H9 (cell line): ENCODE measurements around the gene PCDH17. TPM values are rescaled to one million over a fixed set of nuclear protein-coding genes. Genes with fewer than 3 reads are reported as not detected.

Experiments used
- DNase-seq: peaks from one replicate; pipeline ENCODE4 v3.0.0-alpha.2; 2017
- H2AFZ ChIP-seq: one replicate; pipeline ENCODE4 v1.6.1; 2013; ENCODE audit warnings: mild to moderate bottlenecking, low read length, control low read depth, moderate library complexity
- H2AK5ac ChIP-seq: 2 replicates; pipeline ENCODE4 v1.6.1; 2013; ENCODE audit warnings: low read length, control low read depth, mixed read lengths; ENCODE audit not compliant: insufficient read length
- H2BK120ac ChIP-seq: one replicate; pipeline ENCODE4 v1.6.1; 2013; ENCODE audit warnings: low read depth, mild to moderate bottlenecking, low read length, control low read depth, inconsistent platforms; ENCODE audit not compliant: poor library complexity, severe bottlenecking
- H2BK12ac ChIP-seq: 2 replicates; pipeline ENCODE4 v1.6.1; 2013; ENCODE audit warnings: low read length, control low read depth, mixed read lengths, low read depth; ENCODE audit not compliant: insufficient read length
- H2BK15ac ChIP-seq: 2 replicates; pipeline ENCODE4 v1.6.1; 2013; ENCODE audit warnings: low read depth, low read length, control low read depth
- H2BK20ac ChIP-seq: one replicate; pipeline ENCODE4 v1.6.1; 2013; ENCODE audit warnings: low read depth, mild to moderate bottlenecking, low read length, control low read depth, inconsistent platforms; ENCODE audit not compliant: poor library complexity, severe bottlenecking
- H2BK5ac ChIP-seq: 2 replicates; pipeline ENCODE4 v1.6.1; 2013; ENCODE audit warnings: low read length, control low read depth, mixed read lengths; ENCODE audit not compliant: insufficient read length
- H3K14ac ChIP-seq: 2 replicates; pipeline ENCODE4 v1.6.1; 2013; ENCODE audit warnings: low read length, control low read depth; ENCODE audit not compliant: insufficient read depth
- H3K18ac ChIP-seq: 2 replicates; pipeline ENCODE4 v1.6.1; 2013; ENCODE audit warnings: low read depth, mild to moderate bottlenecking, mixed read lengths, low read length, control low read depth; ENCODE audit not compliant: insufficient read length
- H3K23ac ChIP-seq: 2 replicates; pipeline ENCODE4 v1.6.1; 2013; ENCODE audit warnings: low read length, control low read depth, mixed read lengths, low read depth; ENCODE audit not compliant: insufficient read length
- H3K23me2 ChIP-seq: 2 replicates; pipeline ENCODE4 v1.6.1; 2013; ENCODE audit warnings: low read depth, mild to moderate bottlenecking, mixed read lengths, low read length, control low read depth; ENCODE audit not compliant: insufficient read length, poor library complexity, severe bottlenecking
- H3K27ac ChIP-seq: 2 replicates; pipeline ENCODE4 v1.5.1; 2013; ENCODE audit warnings: low read length, control low read depth, mixed read lengths, low read depth; ENCODE audit not compliant: insufficient read length
- H3K27me3 ChIP-seq: 2 replicates; pipeline ENCODE4 v1.6.1; 2013; ENCODE audit warnings: low read length, control low read depth, inconsistent platforms; ENCODE audit not compliant: insufficient read depth
- H3K4ac ChIP-seq: 2 replicates; pipeline ENCODE4 v1.6.1; 2013; ENCODE audit warnings: low read depth, mild to moderate bottlenecking, control low read depth, inconsistent platforms, low read length, moderate library complexity
- H3K4me1 ChIP-seq: 2 replicates; pipeline ENCODE4 v1.6.1; 2013; ENCODE audit warnings: low read length, control low read depth, inconsistent platforms; ENCODE audit not compliant: insufficient read depth
- H3K4me2 ChIP-seq: 2 replicates; pipeline ENCODE4 v1.6.1; 2013; ENCODE audit warnings: low read length, control low read depth, mixed read lengths; ENCODE audit not compliant: insufficient read length, insufficient read depth
- H3K56ac ChIP-seq: 2 replicates; pipeline ENCODE4 v1.6.1; 2013; ENCODE audit warnings: low read depth, mild to moderate bottlenecking, mixed read lengths, low read length, control low read depth; ENCODE audit not compliant: insufficient read length
- H3K79me1 ChIP-seq: 2 replicates; pipeline ENCODE4 v1.6.1; 2013; ENCODE audit warnings: low read depth, mild to moderate bottlenecking, moderate library complexity, low read length, control low read depth, inconsistent platforms; ENCODE audit not compliant: insufficient read depth, poor library complexity, severe bottlenecking
- H3K79me2 ChIP-seq: 2 replicates; pipeline ENCODE4 v1.6.1; 2013; ENCODE audit warnings: low read length, control low read depth, inconsistent platforms; ENCODE audit not compliant: insufficient read depth
- H3K9ac ChIP-seq: 2 replicates; pipeline ENCODE4 v1.6.1; 2013; ENCODE audit warnings: low read length, control low read depth, mixed read lengths; ENCODE audit not compliant: insufficient read length; ENCODE audit errors: extremely low read depth
- H3K9me3 ChIP-seq: one replicate; pipeline ENCODE4 v1.6.1; 2013; ENCODE audit warnings: low read depth, low read length, inconsistent platforms; ENCODE audit not compliant: control insufficient read depth
- H3T11ph ChIP-seq: one replicate; pipeline ENCODE4 v1.6.1; 2013; ENCODE audit warnings: mild to moderate bottlenecking, low read length, control low read depth, inconsistent platforms
- H4K20me1 ChIP-seq: one replicate; pipeline ENCODE4 v1.6.1; 2013; ENCODE audit not compliant: control insufficient read depth, insufficient read length, insufficient read depth
- H4K5ac ChIP-seq: 2 replicates; pipeline ENCODE4 v1.6.1; 2013; ENCODE audit warnings: low read depth, mild to moderate bottlenecking, mixed read lengths, low read length, control low read depth; ENCODE audit not compliant: insufficient read length
- H4K8ac ChIP-seq: replicated peaks from 2 replicates; pipeline ENCODE4 v1.6.1; 2013; ENCODE audit warnings: low read length, control low read depth, mixed read lengths, low read depth; ENCODE audit not compliant: insufficient read length
- H4K91ac ChIP-seq: 2 replicates; pipeline ENCODE4 v1.6.1; 2013; ENCODE audit warnings: low read depth, mild to moderate bottlenecking, moderate library complexity, mixed read lengths, low read length, control low read depth; ENCODE audit not compliant: insufficient read length
- H3K27ac Mint-ChIP-seq, 3 experiments: 2 replicates in 2 of 3; 3 replicates in 1 of 3; pipeline ENCODE4 v1.8.0; 2020 to 2021; ENCODE audit warnings: mixed read lengths in 3 of 3, mild to moderate bottlenecking in 1 of 3, moderate library complexity in 1 of 3
- H3K27me3 Mint-ChIP-seq: 2 replicates; pipeline ENCODE4 v1.8.0; 2021; ENCODE audit warnings: low read depth, mild to moderate bottlenecking, moderate library complexity, mixed read lengths
- H3K36me3 Mint-ChIP-seq, 3 experiments: 2 replicates in 2 of 3; 3 replicates in 1 of 3; pipeline ENCODE4 v1.8.0; 2020 to 2021; ENCODE audit warnings: low read depth in 3 of 3, mixed read lengths in 3 of 3; ENCODE audit not compliant: insufficient read depth in 1 of 3
- H3K4me1 Mint-ChIP-seq, 2 experiments: 2 replicates each; pipeline ENCODE4 v1.8.0; 2020; ENCODE audit warnings: mixed read lengths in 2 of 2
- H3K4me3 Mint-ChIP-seq, 2 experiments: 2 replicates in 1 of 2; 3 replicates in 1 of 2; pipeline ENCODE4 v1.8.0; 2020 to 2021; ENCODE audit warnings: mild to moderate bottlenecking in 2 of 2, mixed read lengths in 2 of 2, moderate library complexity in 1 of 2
- H3K9me3 Mint-ChIP-seq, 2 experiments: 2 replicates in 1 of 2; 3 replicates in 1 of 2; pipeline ENCODE4 v1.8.0; 2020; ENCODE audit warnings: mild to moderate bottlenecking in 2 of 2, mixed read lengths in 2 of 2, moderate library complexity in 1 of 2
- WGBS: extraction: QIAGEN DNeasy Blood & Tissue Kit; methylation state at CpG from one replicate; pipeline ENCODE4 v1.1.7; 2013; ENCODE audit warnings: missing lambda C conversion rate, low lambda C conversion rate, mixed read lengths; ENCODE audit not compliant: insufficient read length; ENCODE audit errors: extremely low coverage; 5-methylcytosine and 5-hydroxymethylcytosine counted together
- total RNA-seq: library from RNA; stranded (reverse); gene quantifications from 2 replicates; pipeline ENCODE4 v1.2.1, GENCODE V29; 2021
- TF ChIP-seq, protein P1 (sequence below): fragments of 200-600 bp; sonication (generic); conservative IDR thresholded peaks from 3 replicates; pipeline ENCODE4 v1.8.0; 2021; ENCODE audit warnings: antibody characterized with exemption, mild to moderate bottlenecking

The PCDH17 gene
- total RNA-seq, 1 experiment from 2014 or later = 0.52 TPM

GRCh38 chr13:57629821-57630235, 1.7 kb upstream of the PCDH17 start:
- peaks cover 48% of the 10 kb centered on the region; the same call in 1 of the 2 replicates for H3K27me3 ChIP-seq
- no peak overlapping the region for H2AK5ac ChIP-seq
- no peak overlapping the region for H4K91ac ChIP-seq
- DNase-seq = peak; percentile 98
- no peak overlapping the region for H2AFZ ChIP-seq
- no peaks in the 10 kb centered on the region for H4K20me1 ChIP-seq
- no peak overlapping the region for H3K18ac ChIP-seq
- no peak overlapping the region for H3K56ac ChIP-seq
- H3K4me1 ChIP-seq = no peaks in the 10 kb centered on the region
- H3K23me2 ChIP-seq = peaks cover 40% of the 10 kb centered on the region
- H2BK15ac ChIP-seq = no peak overlapping the region
- no peak overlapping the region for H3K9ac ChIP-seq
- peak overlapping the region; percentile 70 to 95 for H3K4me3 Mint-ChIP-seq
- H2BK20ac ChIP-seq = no peak overlapping the region
- no peak overlapping the region for H2BK12ac ChIP-seq
- H2BK120ac ChIP-seq = no peak overlapping the region
- H3K4me2 ChIP-seq = peak overlapping the region; percentile 99
- no peak overlapping the region for H2BK5ac ChIP-seq
- H3K4me1 Mint-ChIP-seq = peaks cover 30 to 39% of the 10 kb centered on the region in 2 experiments
- H3K27me3 Mint-ChIP-seq = peaks cover 73% of the 10 kb centered on the region
- no peak overlapping the region for H3T11ph ChIP-seq
- no CpG with 5 or more reads among the region's 34 CpGs for WGBS
- no peak overlapping the region for H3K14ac ChIP-seq
- H3K4ac ChIP-seq = no peak overlapping the region
- no peaks in the 10 kb centered on the region for H3K9me3 ChIP-seq
- no peak overlapping the region for H4K8ac ChIP-seq
- no peak overlapping the region for H3K23ac ChIP-seq
- TF ChIP-seq, protein P1, sequence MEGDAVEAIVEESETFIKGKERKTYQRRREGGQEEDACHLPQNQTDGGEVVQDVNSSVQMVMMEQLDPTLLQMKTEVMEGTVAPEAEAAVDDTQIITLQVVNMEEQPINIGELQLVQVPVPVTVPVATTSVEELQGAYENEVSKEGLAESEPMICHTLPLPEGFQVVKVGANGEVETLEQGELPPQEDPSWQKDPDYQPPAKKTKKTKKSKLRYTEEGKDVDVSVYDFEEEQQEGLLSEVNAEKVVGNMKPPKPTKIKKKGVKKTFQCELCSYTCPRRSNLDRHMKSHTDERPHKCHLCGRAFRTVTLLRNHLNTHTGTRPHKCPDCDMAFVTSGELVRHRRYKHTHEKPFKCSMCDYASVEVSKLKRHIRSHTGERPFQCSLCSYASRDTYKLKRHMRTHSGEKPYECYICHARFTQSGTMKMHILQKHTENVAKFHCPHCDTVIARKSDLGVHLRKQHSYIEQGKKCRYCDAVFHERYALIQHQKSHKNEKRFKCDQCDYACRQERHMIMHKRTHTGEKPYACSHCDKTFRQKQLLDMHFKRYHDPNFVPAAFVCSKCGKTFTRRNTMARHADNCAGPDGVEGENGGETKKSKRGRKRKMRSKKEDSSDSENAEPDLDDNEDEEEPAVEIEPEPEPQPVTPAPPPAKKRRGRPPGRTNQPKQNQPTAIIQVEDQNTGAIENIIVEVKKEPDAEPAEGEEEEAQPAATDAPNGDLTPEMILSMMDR = no peak
- no peak overlapping the region for H3K27ac Mint-ChIP-seq
- H4K5ac ChIP-seq = no peak overlapping the region
- no peaks in the 10 kb centered on the region for H3K79me1 ChIP-seq
- H3K27ac ChIP-seq = no peak overlapping the region
- H3K36me3 Mint-ChIP-seq = peaks cover 0 to 16% (median 0%) of the 10 kb centered on the region in 3 experiments; a peak in 3 of 7 replicates
- no peaks in the 10 kb centered on the region for H3K79me2 ChIP-seq
- H3K9me3 Mint-ChIP-seq = peaks cover 4 to 15% of the 10 kb centered on the region in 2 experiments; a peak in 4 of 5 replicates
